ENCODE data around the gene CFAP61.

Gene CFAP61

DNA sequence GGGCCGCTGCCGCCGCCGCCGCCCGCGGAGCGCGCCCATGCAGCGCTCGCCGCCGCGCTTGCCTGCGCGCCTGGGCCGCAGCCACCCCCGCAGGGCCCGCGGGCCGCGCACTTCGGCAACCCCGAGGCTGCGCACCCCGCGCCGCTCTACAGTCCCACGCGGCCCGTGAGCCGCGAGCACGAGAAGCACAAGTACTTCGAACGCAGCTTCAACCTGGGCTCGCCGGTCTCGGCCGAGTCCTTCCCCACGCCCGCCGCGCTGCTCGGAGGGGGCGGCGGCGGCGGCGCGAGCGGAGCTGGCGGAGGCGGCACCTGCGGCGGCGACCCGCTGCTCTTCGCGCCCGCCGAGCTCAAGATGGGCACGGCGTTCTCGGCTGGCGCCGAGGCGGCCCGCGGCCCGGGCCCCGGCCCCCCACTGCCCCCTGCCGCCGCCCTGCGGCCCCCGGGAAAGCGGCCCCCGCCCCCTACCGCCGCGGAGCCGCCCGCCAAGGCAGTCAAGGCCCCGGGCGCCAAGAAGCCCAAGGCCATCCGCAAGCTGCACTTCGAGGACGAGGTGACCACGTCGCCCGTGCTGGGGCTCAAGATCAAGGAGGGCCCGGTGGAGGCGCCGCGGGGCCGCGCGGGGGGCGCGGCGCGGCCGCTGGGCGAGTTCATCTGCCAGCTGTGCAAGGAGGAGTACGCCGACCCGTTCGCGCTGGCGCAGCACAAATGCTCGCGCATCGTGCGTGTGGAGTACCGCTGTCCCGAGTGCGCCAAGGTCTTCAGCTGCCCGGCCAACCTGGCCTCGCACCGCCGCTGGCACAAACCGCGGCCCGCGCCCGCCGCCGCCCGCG lies 316.3 kb downstream of the CFAP61 start:
- DNase-seq: no peak

DNA sequence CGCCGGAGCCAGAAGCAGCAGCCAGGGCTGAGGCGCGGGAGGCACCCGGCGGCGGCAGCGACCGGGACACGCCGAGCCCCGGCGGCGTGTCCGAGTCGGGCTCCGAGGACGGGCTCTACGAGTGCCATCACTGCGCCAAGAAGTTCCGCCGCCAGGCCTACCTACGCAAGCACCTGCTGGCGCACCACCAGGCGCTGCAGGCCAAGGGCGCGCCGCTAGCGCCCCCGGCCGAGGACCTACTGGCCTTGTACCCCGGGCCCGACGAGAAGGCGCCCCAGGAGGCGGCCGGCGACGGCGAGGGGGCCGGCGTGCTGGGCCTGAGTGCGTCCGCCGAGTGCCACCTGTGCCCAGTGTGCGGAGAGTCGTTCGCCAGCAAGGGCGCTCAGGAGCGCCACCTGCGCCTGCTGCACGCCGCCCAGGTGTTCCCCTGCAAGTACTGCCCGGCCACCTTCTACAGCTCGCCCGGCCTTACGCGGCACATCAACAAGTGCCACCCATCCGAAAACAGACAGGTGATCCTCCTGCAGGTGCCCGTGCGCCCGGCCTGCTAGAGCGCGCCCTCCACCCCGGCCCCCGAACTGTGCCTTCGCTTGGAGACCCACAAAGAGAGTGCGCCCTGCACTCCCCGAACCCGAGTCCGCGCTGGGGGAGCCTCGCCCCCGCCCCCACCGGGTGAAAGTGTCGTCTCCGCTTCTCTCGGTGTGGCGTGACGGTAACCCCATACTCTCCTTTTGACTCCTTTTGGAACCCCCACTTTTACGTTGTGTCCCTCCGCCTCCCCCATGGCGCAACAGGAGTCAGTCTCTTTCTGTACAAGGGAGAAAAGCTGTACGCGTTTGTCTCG lies 317.1 kb downstream of the CFAP61 start:
- no peak for DNase-seq

DNA sequence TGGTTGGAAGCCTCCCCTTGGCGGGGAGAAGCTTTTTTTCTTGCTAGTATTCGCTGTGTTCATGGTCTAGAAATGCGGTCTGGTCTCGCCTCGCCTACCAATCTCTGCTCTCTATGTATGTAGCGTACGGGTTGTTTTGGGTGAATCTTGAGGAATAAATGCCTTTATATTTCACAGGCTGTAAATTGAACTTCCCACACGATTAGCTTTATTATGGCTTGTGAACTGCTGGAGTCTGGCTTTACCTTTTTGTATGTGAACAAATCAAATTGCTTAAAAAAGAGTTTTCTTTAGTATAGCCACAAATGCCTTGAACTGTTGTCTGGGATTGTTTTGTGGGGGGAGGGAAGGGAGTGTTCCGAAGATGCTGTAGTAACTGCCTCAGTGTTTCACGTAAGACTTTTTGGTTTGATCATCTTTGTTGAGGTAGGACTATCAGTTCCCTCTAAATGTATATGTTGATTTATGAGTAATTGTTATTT lies 317.8 kb downstream of the CFAP61 start:
- no peak for DNase-seq

DNA sequence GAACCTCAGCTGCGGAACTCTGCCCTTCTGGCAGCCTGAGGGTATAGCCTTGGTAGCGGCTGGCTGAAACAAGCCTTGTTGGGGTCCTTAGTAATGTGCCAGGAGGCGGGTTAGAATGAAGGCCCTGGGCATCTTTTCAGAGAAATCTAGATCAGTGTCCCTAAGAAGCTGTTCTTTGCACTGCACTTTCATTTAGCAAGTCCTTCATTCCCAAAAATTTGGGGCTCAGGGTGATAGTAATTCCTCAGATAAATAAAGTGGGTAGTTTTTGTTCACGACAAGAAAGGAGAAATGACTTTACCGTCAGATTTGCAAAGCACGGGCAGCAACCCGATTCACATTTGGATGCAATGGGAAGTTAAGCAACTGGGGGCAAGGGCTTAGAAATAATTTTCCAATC lies 318.8 kb downstream of the CFAP61 start:
- no peak for DNase-seq

DNA sequence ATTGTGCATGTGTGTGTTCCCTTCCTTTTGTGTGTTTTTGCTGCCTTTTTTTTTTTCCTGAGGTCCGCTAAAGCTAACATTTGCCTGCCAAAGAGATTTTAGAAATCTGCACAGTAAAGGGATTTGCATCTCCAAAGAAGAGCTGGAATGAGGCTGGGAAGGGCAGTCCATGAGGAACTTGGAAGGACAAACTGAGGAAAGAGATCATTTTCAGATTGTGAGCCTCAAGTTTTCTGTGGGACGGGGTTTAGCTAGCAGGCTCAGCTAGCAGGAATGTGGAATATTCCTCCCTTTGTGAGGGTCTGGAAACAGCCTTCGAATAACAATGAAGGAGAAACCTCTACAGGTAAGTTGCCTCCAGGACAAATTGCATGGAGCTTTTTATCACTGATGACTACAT lies 319.3 kb downstream of the CFAP61 start:
- no peak for DNase-seq

DNA sequence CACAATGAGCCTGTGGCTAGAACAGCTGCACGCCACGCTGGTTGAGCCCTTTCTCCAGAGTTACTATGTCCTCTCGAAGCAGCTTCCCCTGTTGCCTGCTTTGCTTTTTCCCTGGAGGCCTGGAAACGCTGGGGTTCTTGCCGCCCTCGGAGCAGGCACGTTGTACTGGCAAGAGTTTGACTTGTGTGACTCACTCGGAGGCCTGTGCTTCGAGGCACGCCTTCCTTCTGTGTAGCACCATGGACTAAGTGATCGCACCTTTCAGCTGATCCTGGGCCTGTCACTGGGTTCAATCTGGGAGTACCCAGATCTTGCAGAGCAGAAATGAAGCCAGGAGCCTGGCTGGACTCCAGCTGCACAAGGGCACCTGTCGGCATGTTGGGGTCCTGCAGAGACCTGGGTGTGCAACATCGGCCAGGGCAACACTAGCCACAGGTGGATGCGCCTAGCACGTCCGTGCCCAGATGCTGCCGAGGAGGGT lies 320.8 kb downstream of the CFAP61 start:
- DNase-seq: no peak

DNA sequence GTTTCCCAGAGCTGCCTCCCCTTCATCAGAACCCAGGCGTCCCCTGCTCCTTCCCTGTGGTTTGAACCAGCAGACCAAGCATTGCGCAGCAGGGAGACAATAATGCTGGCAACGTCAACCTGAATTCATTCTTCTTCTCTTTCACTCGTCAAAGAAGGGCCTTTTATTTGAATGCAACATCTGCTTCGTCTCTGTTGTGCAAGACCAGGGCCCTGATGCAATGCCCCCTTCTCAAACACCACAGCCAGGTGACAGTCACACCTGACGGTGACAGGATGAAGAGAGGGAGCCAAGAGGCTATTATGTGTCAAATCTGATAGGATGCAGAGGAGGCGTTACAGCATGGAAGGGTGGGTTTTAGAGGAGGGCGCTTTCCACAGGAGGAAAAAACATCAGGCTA lies 323.5 kb downstream of the CFAP61 start:
- DNase-seq: no peak

DNA sequence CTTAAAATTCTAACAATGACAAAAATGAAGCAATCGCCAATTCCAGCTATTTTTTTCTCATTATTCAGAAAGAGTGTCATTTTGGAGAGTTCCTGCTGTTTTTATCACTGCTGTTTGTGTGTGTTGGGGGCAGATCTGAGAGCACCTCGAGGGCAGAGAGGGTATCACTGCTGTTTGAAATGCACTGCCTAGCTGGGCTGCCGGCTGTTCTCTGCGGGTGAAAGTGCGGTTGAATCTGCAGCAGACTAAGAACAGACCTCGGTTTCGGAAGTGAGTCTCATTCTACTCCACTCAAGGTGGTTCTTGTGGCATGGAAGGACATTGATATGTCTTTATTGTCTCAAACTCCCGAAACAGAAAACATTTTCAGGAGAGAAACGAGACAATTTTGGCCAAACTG lies 333.9 kb downstream of the CFAP61 start:
- DNase-seq: no peak

DNA sequence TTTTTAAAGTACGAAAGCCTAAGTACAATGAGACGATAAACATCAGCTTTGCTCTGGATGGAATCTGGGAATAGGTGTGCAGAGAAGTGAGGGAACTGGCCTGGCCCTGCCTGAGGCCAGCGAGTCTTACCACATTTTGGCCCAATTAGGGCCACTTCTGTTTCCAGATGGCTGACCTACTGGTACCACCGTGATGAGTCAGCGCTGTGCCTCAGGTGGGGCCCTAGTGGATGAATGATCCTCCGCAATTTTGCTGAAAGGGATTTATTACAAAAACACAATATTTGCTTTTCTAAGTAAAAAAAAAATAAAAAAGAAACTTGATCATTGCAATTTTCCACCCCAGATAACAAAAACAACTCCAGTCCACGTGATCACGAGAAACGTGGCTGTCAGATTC lies 338.1 kb downstream of the CFAP61 start:
- no peak for DNase-seq

DNA sequence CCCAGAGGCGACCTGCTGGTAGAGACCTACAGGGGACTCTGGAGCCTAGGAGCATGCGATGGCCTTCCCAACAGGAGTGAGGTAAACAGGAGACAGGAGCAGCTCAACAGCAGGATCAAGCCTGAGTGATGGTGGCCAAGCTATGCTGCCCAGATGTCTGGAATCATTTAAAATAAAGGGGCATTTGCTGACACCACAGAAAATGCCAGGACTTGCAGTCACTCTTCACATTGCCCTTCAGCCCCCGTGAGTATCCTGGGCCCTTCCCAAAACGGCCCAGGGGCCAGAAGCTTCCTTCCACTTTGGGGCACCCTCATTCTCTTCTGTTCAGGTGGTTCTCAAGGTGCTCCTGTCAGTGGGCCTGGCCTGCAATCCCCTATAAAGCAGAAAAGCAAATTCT lies 338.8 kb downstream of the CFAP61 start:
- DNase-seq: no peak

DNA sequence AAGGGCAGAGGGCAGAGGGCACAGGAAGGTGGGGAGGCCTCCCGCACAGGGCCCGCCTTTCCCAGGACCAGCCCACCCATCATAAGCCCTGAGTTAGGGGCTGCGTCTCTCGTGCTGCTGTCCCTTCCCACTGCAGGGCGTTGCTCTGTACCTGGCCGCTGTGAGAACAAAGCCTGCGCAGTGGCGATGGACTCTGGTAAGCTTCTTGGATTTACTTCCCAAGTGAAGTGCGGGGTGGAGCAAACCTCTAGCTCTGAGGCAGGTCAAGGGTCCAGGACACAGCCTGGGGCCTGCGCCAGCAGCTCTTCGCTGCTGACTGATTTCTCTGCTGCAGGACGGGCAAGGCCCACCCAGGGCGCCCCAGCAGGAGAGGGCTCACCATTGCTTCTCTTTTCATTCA lies 339.4 kb downstream of the CFAP61 start:
- no peak for DNase-seq

DNA sequence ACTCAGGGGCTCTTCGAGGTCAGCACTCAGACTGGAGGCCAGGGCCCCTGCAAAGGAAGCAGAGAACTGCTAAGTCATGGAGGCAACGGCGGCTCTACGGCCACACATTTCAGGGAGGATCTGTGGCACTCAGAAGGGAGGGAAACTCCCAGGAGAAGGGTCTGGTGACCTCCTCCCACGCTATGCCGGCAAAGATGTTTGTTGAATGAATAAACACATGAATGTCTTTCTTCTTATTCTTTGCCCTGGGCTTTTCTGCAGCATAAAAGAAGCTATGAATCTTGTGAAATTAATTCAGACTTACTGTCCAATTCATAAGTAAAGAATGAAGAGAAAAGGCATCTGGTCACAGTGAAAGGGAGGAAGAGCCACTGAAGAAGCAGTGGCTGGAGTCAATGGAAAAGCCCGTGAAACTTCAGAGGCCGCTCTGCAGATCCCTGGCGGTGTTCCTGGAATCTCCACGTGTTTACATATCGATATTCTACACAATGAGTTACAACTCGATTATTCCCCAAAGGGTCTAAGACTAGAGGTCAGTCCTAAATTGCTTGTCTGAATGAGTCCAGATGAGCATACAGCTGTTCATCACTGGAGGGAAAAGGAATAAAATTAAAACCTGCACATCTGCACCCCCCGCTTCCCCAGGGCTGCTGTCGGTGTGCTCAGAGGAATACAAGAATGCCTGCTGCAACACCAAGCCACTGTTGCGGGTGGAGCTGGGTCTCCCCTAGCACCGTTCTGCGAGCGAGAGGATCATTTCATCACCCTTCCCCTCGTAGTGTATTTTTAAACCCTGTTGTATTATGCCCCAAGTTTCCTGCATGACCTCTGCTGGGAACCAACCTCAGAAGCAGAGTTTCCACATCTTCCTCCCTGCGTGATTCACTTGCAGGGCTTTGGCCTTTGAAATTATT lies 341.1 kb downstream of the CFAP61 start:
- no peak for DNase-seq

DNA sequence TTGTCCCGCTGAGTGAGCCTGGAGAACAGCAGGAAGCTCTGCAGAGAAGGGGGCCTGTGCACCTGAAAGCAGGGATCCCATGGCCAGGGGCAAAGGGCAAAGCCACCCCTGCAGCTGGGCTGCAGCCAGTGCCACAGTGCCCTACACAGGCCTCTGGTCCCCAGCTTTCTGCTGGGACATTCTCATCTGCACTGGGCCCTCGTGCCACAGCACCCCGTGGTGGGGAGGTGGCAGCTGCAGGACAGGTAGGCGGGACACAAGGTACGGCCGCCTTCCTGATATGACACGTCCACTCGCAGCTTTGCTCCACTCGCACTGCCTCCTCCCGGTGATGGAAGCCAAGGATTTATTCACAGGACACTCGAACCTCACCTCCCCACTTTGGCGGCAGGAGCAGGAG lies 342.8 kb downstream of the CFAP61 start:
- no peak for DNase-seq

DNA sequence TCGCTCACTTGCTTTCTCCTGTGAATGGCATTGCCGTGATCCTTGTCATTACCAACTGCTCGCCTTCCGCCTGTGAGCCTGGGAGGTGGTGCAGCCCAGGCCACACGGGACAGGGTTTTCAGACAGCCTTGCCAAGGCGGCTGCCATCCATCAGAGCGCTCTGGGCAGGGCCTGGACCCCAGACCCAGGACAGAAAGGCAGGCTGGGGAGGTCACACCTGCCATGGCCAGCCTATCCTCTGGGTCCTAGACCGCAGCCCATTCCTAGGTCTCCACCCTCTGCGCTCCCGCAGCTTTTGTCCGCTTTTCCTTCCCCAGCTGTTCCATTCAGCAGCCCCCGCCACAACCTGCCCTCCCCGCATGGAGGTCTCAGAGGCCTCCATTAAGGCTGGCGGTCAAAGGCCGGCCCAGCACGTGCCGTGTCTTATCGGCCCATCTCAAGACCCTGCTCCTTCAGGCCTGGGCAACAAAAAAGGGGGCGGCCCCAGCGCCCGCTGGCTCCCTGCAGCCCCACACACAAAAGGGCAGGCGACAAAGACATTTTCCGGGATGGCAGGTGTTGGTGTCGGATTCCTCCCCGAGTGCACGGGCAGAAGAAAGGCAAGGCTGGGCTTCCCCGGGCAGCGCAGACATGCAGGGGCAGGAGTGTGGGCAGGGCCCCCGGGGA lies 343.7 kb downstream of the CFAP61 start:
- no peak for DNase-seq

DNA sequence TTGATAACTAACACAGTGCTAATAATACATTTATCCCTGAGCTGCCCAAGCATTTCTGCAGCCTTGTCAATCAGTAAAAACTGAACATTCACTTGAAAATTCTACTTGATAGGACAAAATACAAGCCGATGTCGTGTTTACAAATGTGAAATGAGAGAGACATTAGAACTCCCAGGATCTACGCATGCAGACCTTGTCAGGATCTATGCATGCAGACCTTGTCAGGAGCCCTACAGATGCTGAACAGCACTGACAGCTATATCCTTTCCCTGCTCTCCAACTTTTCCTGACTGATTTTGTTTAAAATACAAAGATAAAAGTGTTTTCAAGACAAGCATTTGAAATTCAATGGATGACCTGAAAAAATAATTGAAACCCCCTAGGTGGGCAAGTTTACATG lies 344.5 kb downstream of the CFAP61 start:
- DNase-seq: no peak

DNA sequence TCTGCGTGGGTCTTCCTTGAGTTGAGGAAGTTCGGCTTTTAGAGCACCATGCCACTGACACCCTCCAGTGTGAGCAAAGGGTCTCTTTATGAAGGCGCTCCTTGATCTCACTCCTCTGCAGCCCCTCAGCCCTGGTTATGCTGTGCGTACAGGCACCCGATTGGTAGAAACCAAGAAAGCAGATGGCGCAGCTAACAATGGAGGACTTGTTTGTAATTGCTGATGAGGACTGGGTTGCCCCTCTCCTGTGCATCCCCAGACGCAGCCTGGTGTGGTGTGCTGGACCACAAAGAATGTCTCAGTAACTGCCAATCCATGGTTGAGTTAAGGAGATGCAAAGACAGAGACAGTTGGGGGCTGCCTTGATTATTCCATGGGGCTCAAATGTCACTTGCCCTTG lies 345.8 kb downstream of the CFAP61 start:
- DNase-seq: no peak

DNA sequence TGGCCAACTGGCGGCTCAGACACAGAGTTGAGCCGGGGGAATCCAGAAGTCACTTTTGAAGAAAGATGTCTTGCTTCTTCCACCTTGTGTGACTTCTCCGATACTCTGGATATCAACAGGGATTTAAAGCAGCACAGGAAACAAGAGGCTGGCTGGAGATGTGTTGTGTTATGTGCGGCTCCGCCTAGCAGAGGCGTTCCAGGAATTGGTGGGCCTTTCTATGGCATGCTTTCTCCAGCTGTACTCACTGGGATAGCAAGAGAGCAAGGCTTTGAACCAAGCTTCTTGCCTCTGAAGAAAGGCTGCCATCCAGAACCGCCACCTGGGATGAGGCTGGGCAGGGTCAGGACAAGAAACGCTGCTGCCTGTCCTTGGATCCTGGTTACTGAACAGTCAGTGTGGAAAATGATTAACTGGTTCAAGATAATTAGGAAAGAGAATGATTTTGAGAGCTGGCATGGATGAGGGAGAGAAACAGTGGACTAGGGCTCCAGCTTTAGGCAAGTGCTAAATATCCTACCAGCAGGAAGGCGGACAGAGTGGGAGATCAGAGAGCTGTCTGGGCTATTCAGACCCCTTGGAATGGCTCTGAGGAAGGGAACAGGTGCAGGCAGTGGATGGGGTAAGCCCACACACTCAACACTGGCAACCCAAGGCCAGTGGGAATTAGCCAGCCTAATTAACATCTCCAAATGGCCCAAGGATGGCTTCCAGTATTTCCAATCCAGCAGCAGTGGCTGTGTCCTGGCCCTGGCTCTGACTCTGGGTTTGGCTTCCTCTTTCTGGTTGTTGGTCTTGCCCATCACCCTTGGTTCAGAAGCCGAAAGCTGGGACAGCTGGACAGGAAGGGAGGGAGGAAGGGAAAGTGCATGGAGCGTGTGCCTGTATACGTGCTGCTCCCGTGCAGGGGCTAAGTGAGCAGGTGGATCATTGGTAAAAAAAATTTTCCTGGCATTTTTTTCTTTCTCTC lies 347.5 kb downstream of the CFAP61 start:
- DNase-seq: no peak

DNA sequence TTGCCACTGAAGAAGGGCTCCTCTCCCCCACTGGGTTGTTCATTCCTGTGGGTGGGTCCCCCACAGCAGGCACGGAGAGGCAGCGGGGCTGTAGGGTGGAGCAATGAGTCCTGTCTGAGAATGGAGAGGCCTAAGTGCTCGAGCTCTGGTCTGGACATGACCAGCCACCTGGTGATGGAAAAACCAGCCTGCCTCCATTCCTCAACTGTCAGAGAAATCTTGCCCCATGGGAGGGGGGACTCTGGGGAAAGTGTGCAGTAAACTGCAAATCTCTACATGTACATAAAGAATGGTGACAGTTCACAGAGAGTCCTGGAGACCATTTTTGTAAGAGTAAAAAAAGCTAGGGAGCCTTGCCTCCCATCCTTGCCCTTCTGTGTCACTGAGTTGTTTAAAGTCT lies 349.7 kb downstream of the CFAP61 start:
- DNase-seq: no peak

DNA sequence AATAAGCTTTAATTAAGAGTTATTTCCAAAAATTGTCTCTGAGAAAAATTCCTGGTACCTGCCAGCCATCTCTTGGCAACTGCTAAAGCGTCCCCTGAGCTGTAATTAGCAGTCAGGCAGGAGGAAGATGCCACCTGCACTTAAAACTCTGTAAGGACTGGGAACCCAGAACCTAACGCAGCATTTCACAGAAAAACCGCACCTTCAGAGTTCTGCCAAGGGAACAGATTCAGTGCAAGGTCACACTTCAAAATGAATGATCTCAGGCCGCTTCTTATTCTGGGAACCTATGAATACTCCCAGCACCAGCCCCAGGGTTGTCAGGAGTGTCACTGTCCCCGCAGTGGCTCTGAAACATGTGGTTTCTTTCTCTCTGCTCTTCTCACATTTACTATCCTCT lies 352.3 kb downstream of the CFAP61 start:
- no peak for DNase-seq

DNA sequence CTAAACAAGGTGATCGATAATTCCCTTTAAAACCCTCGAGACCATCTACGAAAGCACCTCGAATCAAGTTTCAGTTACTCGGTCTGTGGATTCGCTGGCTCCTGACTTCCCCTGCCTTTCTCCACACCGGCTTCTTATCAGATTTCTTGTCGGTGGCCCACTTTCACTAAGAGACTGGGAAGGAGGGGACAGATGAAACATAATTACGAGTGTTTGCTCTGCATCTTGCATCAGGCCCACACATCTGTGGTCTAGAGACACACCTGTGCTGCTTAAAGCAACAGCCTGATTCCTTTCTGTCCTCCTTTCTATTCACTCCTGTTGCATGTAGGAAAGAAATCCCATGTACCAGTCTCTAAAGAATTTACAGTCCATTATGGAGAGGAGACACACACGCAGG lies 353.3 kb downstream of the CFAP61 start:
- no peak for DNase-seq

DNA sequence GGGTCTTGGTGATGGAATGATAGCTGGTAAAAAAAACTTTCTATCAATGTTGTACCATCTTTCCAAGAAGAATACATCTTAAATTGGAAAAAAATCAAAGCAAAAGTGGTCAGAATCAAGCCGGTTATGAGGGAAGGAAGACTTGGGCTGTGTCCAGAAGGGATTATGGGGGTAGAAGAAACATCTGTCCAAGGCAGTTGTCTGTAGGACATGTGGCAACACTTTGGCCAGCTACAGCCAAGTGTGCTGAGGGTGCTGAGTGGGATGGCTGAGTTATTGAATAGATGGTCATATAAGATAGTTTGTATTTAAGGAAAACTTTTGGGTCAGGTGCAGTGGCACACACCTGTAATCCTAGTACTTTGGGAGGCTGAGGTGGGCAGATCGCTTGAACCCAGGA lies 354.0 kb downstream of the CFAP61 start:
- no peak for DNase-seq
